Stimulated activated CD4-positive, alpha-beta T cell treated with anti-CD3 and anti-CD28 coated beads, TNF-alpha, amount 100 ng/mL, for 48 hours (primary cell): Measurements from ENCODE around the gene STC2.

Source experiments
- DNase-seq, 3 donors: peaks; one replicate each; pipeline ENCODE4 v3.0.0-alpha.2; 2020; ENCODE audit warnings: low read depth in 3 of 3

The STC2 gene

DNA sequence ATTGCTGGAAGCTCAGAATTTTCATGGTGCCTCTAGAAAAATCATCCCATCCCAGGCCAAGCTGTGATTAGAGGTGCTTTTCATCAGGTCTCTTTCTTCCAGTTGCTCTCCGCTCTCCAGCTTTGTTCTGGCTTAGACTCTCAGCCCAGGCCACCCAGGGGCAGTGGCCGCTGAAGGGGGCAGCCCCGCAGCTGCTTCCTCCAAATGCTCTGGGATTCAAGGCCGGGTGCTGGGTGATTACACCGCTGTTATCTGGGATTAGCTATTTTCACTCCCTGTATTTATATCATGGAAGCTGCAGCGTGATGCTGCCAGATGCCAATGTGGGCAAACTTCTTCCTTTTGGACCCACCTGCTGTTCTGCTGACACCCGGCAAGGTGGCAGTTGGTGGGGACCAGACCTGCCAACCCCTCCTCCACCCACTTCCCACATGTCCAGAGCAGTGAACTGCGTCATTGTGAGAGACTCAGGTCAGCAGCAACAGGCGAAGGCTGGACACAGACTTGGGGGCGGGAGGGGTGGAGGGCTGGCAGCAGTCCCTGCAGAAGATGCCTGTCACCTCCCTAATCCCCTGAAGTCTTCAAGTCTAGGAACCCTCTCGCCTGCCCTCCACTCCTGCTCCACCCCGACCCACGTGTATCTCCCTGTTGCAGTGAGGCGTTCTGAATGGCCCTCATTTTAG is 59.3 kb downstream of the STC2 start:
- no peak for DNase-seq

DNA sequence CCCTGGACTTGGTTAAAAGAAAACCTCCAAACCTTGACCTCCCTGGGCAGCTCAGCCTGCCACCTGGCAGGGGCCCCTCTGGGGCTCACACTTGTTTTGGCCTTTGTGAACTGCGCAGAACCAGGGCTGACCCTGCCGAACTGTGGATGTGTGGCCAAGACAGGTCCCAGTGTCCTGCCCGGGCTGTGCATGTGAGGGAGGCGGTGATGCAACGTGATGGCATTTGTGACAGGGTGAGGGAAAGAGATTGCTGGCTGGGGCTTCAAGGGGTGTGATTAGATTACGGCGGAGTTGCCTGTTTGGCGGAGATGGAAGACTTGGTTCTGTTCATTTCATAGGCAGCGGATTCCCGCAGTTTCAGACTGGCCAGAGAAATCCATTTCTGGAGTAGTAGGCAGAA is 62.8 kb downstream of the STC2 start:
- no peak for DNase-seq
